Right atrium auricular region (tissue), 2 donors: ENCODE measurements around the gene PTH1R. TPM values are rescaled to one million over a fixed set of nuclear protein-coding genes. Genes with fewer than 3 reads are reported as not detected.

Experiments
- DNase-seq: peaks from one replicate; pipeline ENCODE4 v3.0.0-alpha.2; 2019; ENCODE audit warnings: low spot score
- H3K27ac ChIP-seq, 2 donors: fragments of 200-600 bp; sonication (generic); 1 replicate in 1 of 2; 2 replicates in 1 of 2; pipeline ENCODE4 v1.5.1; 2016 to 2019
- H3K27me3 ChIP-seq, 2 donors: fragments of 200-600 bp; sonication (generic); one replicate each; pipeline versions ENCODE4 v1.5.1 to v1.6.0; 2017 to 2019
- H3K36me3 ChIP-seq: fragments of 200-600 bp; sonication (generic); one replicate; pipeline ENCODE4 v1.5.1; 2016
- H3K4me1 ChIP-seq, 2 donors: fragments of 200-600 bp; sonication (generic); one replicate each; pipeline versions ENCODE4 v1.5.1 to v1.6.0; 2017 to 2019
- H3K4me3 ChIP-seq, 2 donors: fragments of 200-600 bp; sonication (generic); 1 replicate in 1 of 2; 2 replicates in 1 of 2; pipeline ENCODE4 v1.5.1; 2017 to 2019; ENCODE audit warnings: mild to moderate bottlenecking in 1 of 2, moderate library complexity in 1 of 2
- H3K9me3 ChIP-seq, 2 donors: fragments of 200-600 bp; sonication (generic); one replicate each; pipeline ENCODE4 v1.5.1; 2019
- total RNA-seq, 2 donors: library from RNA; depleted of rRNA; stranded (reverse); fragments of >200 nt; gene quantifications; one replicate each; pipeline ENCODE4 v1.1.0, GENCODE V29; 2016
- TF ChIP-seq, protein P1 (sequence below), 2 donors: fragments of 200-600 bp; sonication (generic); IDR thresholded peaks; one replicate each; pipeline ENCODE4 v1.5.1; 2019; ENCODE audit warnings: antibody characterized with exemption in 2 of 2

The PTH1R gene
- total RNA-seq, 2 donors from 2014 or later, result 7.2 to 10.1 TPM

DNA sequence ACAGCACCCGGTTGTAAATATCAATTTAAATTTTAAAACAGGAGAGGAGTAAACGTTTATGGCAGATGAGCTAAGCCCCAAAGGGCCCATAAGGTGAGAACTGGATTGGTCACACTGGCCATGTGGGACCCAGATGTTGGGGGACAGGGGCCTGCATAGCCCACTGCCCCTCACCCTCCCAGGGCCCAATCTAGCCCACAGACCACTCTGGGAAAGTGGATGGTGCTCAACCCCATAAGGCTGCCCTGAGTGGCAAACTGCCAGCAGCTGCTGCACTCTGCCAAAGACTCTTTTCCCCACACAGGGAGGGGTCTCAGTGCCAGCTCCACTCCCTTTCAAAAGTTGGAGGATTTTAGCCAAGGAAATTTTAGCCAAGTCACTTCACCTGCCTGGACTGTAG is 56.6 kb downstream of the PTH1R start:
- Histone ChIP-seq H3K4me1 (peaks cover 0 to 99% of the 10 kb centered on the region in 2 donors), H3K36me3 (peaks cover 7% of the 10 kb centered on the region), H3K9me3 (no peaks in the 10 kb centered on the region), H3K27ac (peak overlapping the region; percentile 85 to 91), H3K27me3 (no peaks in the 10 kb centered on the region), H3K4me3 (no peak overlapping the region)
- TF ChIP-seq, protein P1, sequence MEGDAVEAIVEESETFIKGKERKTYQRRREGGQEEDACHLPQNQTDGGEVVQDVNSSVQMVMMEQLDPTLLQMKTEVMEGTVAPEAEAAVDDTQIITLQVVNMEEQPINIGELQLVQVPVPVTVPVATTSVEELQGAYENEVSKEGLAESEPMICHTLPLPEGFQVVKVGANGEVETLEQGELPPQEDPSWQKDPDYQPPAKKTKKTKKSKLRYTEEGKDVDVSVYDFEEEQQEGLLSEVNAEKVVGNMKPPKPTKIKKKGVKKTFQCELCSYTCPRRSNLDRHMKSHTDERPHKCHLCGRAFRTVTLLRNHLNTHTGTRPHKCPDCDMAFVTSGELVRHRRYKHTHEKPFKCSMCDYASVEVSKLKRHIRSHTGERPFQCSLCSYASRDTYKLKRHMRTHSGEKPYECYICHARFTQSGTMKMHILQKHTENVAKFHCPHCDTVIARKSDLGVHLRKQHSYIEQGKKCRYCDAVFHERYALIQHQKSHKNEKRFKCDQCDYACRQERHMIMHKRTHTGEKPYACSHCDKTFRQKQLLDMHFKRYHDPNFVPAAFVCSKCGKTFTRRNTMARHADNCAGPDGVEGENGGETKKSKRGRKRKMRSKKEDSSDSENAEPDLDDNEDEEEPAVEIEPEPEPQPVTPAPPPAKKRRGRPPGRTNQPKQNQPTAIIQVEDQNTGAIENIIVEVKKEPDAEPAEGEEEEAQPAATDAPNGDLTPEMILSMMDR (IDR thresholded peaks at IDR 0.05), result no peak
- no peak for DNase-seq

DNA sequence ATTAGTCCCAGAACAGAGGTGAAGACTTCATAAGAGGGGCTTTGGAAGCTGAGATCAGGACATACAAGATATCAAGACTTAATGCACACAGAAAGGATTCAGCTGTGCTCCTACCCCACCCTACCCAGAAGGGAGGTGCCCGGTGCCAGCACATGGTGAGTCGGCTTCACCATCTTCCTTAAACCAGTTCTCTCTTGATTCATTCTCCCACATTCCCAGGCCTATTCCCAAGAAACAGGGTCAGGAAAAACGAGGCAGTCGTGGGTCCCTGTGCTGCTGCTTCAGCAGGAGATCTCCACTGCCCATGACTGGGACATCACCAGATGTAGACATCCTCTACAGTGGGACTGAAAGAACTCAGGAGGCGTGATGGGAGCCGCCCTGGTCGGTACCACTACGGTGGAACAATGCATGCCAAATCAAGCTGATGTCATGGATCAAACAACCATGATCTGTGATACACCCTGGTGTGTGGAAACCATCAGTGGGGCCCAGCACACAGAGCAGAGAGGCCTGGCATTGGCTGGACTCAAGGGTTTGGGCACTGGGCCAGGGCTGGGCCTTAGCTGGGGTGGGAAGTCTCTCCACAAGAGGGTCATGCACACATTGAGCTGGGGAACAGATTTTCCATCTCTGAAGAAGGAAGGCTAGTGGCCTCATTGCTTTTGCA is 57.1 kb downstream of the PTH1R start:
- peaks cover 13% of the 10 kb centered on the region for H3K36me3 ChIP-seq
- peaks cover 0 to 97% of the 10 kb centered on the region in 2 donors for H3K4me1 ChIP-seq
- H3K27me3 ChIP-seq, result no peaks in the 10 kb centered on the region
- peak overlapping the region; percentile 85 to 91 for H3K27ac ChIP-seq
- TF ChIP-seq, protein P1 (IDR thresholded peaks at IDR 0.05), result no peak
- no peak overlapping the region for H3K4me3 ChIP-seq
- no peaks in the 10 kb centered on the region for H3K9me3 ChIP-seq
- no peak for DNase-seq

DNA sequence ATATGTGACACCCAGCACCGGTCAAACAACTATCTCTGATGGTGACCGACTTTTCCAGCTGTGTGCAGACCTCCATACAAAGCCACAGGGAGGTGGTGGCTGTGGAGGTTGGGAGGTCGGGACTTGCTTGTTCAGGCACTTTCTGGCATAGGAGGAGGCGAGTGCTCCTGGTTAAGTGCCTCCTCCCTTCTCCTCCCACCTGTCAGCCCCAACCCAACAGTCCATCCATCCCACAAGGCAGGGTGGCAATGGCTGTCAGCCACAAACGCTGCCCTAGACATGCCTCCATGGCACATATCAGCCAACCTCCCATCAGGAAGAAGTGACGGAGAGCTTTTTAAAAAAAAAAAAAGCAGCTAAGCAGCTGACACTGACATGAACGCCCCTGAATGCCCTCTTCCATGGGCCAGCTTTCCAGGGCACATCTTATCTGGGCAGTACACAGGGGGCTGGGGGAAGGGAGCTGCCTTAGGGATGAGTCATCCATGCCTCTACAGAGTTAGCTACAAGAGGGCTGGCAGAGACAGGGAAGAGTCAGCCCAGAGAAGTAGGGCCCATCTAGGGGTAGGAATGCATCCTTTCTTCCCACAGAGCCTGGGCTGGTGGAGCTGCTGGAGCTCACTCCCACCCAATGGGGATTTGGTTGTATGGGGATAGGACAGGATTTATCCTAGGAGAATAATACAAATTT is 57.8 kb downstream of the PTH1R start:
- TF ChIP-seq, protein P1 (IDR thresholded peaks at IDR 0.05), result peak; percentile 19 to 70
- Histone ChIP-seq H3K27me3 (no peaks in the 10 kb centered on the region), H3K4me1 (peaks cover 0 to 97% of the 10 kb centered on the region in 2 donors), H3K36me3 (peaks cover 19% of the 10 kb centered on the region), H3K27ac (peak overlapping the region; percentile 85 to 91), H3K9me3 (no peaks in the 10 kb centered on the region), H3K4me3 (no peak overlapping the region)
- peak; percentile 95 for DNase-seq

DNA sequence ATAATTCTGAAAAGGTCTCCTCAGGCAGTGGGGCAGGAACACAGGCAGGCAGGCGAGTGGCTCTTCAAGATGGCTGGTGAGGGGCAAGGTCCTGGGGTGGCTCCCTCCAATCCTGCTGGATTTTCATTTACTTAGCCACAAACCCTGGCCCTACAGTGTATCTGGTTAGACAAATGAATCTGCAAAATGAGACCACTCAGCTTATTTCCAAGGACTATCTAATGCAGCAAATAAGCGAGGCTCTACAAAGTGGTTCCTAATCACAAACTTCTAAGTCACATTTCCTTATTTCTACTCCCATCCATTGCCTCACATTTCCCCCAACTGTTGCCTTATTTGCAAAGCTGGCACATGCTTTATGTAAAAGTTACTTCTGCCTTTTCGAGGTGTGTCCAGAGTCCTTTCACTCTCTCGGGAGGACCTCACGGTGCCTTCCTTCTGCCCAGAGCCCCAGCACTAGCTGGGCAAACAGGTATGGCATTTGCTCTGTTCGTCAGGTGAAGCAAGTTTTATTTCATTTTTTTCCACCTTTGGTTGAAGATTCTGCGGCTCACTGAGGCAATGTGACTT is 58.6 kb downstream of the PTH1R start:
- TF ChIP-seq, protein P1 (IDR thresholded peaks at IDR 0.05), result no peak
- peaks cover 0 to 97% of the 10 kb centered on the region in 2 donors for H3K4me1 ChIP-seq

DNA sequence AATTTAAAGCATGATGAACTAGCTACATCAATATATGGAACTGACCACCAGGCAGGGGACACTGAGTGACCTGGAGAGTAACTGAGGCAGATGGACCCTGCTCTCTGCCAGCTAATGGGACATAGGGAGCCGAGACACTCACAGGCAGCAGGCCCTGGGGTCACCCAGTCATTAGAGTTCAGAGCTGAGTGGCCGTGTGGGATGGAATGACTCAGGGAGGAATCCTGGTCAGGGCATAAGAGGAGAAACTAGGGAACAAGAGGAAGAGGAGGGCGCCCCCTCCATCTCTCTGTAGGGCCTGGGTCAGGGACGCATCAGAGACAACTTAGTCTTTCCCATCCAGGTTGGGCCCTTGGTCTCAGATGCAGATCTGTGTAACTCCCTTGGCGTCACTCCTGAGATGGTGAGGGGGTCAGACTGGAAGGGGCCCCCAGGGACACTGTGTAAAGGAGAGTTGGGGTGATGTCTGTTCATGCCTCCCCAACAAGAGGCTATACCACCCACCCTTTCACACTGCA is 59.3 kb downstream of the PTH1R start:
- peaks cover 0 to 93% of the 10 kb centered on the region in 2 donors for H3K4me1 ChIP-seq
- H3K27ac ChIP-seq, result peak overlapping the region; percentile 85 to 91
- H3K36me3 ChIP-seq, result peaks cover 25% of the 10 kb centered on the region
- H3K4me3 ChIP-seq, result no peak overlapping the region
- DNase-seq, result no peak
- no peaks in the 10 kb centered on the region for H3K9me3 ChIP-seq
- TF ChIP-seq, protein P1 (IDR thresholded peaks at IDR 0.05), result no peak
- no peaks in the 10 kb centered on the region for H3K27me3 ChIP-seq

More for the DNA sequence above, 58.6 kb downstream of the PTH1R start:
- DNase-seq, result no peak
- H3K36me3 ChIP-seq, result peaks cover 25% of the 10 kb centered on the region
- no peak overlapping the region for H3K4me3 ChIP-seq
- H3K9me3 ChIP-seq, result no peaks in the 10 kb centered on the region
- no peaks in the 10 kb centered on the region for H3K27me3 ChIP-seq
- peak overlapping the region; percentile 85 to 91 for H3K27ac ChIP-seq
